Mesendoderm (in vitro differentiated cells): Measurements from ENCODE around the gene OSBPL1A.
A peak's percentile ranks its signal among the peaks of the same experiment; 100 is the strongest.

ENCODE experiments used
- DNase-seq: peaks from one replicate; pipeline ENCODE4 v3.0.0; 2013
- H2AK5ac ChIP-seq: 2 replicates; pipeline ENCODE4 v1.6.1; 2013; ENCODE audit warnings: low read length, inconsistent platforms
- H2BK120ac ChIP-seq: 2 replicates; pipeline ENCODE4 v1.6.1; 2013; ENCODE audit warnings: low read depth, mild to moderate bottlenecking, low read length, moderate library complexity, mixed read lengths
- H2BK15ac ChIP-seq: replicated peaks from 2 replicates; pipeline ENCODE4 v1.6.1; 2013; ENCODE audit warnings: low read depth, mild to moderate bottlenecking, moderate library complexity
- H2BK5ac ChIP-seq: 2 replicates; pipeline ENCODE4 v1.6.1; 2013; ENCODE audit warnings: low read length, inconsistent platforms
- H3K18ac ChIP-seq: 2 replicates; pipeline ENCODE4 v1.6.1; 2013; ENCODE audit warnings: mild to moderate bottlenecking, low read length, mixed read lengths
- H3K23ac ChIP-seq: one replicate; pipeline ENCODE4 v1.6.1; 2013; ENCODE audit warnings: low read length
- H3K27ac ChIP-seq: 2 replicates; pipeline ENCODE4 v1.5.1; 2013; ENCODE audit warnings: low read depth, mild to moderate bottlenecking, inconsistent platforms, low read length, moderate library complexity
- H3K27me3 ChIP-seq: 2 replicates; pipeline ENCODE4 v1.6.1; 2013; ENCODE audit warnings: low read length, control low read depth, mild to moderate bottlenecking, inconsistent platforms; ENCODE audit not compliant: insufficient read depth, poor library complexity
- H3K36me3 ChIP-seq: 2 replicates; pipeline ENCODE4 v1.6.1; 2013; ENCODE audit warnings: low read length, inconsistent platforms; ENCODE audit not compliant: control insufficient read depth, insufficient read depth
- H3K4ac ChIP-seq: one replicate; pipeline ENCODE4 v1.6.1; 2013; ENCODE audit warnings: low read depth, mild to moderate bottlenecking, low read length, moderate library complexity
- H3K4me1 ChIP-seq: 2 replicates; pipeline ENCODE4 v1.6.1; 2013; ENCODE audit warnings: low read depth, low read length, inconsistent platforms; ENCODE audit not compliant: control insufficient read depth
- H3K4me2 ChIP-seq: 2 replicates; pipeline ENCODE4 v1.6.1; 2013; ENCODE audit warnings: low read length
- H3K4me3 ChIP-seq: 2 replicates; pipeline ENCODE4 v1.5.1; 2013; ENCODE audit warnings: mild to moderate bottlenecking, low read length
- H3K56ac ChIP-seq: one replicate; pipeline ENCODE4 v1.6.1; 2013; ENCODE audit warnings: low read length
- H3K79me1 ChIP-seq: 2 replicates; pipeline ENCODE4 v1.6.1; 2013; ENCODE audit warnings: low read length, inconsistent platforms
- H3K79me2 ChIP-seq: 2 replicates; pipeline ENCODE4 v1.6.1; 2013; ENCODE audit warnings: mild to moderate bottlenecking, low read length; ENCODE audit not compliant: control insufficient read depth, insufficient read depth
- H3K9ac ChIP-seq: 2 replicates; pipeline ENCODE4 v1.6.1; 2013; ENCODE audit warnings: low read length, inconsistent platforms
- H4K5ac ChIP-seq: one replicate; pipeline ENCODE4 v1.6.1; 2013; ENCODE audit warnings: low read length
- H4K8ac ChIP-seq: one replicate; pipeline ENCODE4 v1.6.1; 2013; ENCODE audit warnings: low read depth, mild to moderate bottlenecking, control low read depth, low read length, moderate library complexity
- WGBS: extraction: QIAGEN DNeasy Blood & Tissue Kit; methylation state at CpG from one replicate; pipeline ENCODE4 v1.1.7; 2013; ENCODE audit warnings: low lambda C conversion rate, missing lambda C conversion rate; ENCODE audit not compliant: insufficient coverage; ENCODE audit errors: extremely low coverage; 5-methylcytosine and 5-hydroxymethylcytosine counted together

The OSBPL1A gene

DNA sequence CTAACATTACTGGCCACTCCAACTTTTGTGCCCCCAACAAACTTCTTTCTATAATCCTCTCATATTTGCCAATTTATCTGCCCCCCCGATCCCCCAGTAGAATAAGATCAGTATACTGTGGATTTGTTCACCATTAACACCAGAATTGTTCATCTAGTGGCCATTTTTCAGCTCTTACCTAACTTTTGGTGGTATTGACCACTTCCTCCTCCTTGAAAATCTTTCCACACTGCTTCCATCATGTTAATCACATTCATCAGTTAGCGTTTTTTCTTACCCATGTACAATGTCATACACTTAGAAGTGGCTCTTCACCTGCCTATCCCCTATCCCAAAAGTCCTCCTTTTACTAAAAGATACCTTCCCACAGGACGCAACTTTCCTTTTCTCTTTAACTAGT lies 35.0 kb upstream of the OSBPL1A start:
- no peaks in the 10 kb centered on the region for H3K27me3 ChIP-seq
- H2AK5ac ChIP-seq = no peak overlapping the region
- no peak overlapping the region for H2BK5ac ChIP-seq
- H4K8ac ChIP-seq = no peak overlapping the region
- H3K4me1 ChIP-seq = no peaks in the 10 kb centered on the region
- H3K4me3 ChIP-seq = no peak overlapping the region
- no peak overlapping the region for H4K5ac ChIP-seq
- no peaks in the 10 kb centered on the region for H3K36me3 ChIP-seq
- no peak overlapping the region for H3K18ac ChIP-seq
- peaks cover 2% of the 10 kb centered on the region for H3K79me1 ChIP-seq
- no peak overlapping the region for H2BK15ac ChIP-seq
- no peak overlapping the region for H3K4ac ChIP-seq
- no peak overlapping the region for H3K56ac ChIP-seq
- no peak overlapping the region for H3K27ac ChIP-seq
- no peak overlapping the region for H2BK120ac ChIP-seq
- no peak for DNase-seq
- no CpG with 5 or more reads among the region's 3 CpGs for WGBS
- H3K23ac ChIP-seq = no peak overlapping the region
- no peaks in the 10 kb centered on the region for H3K79me2 ChIP-seq
- no peak overlapping the region for H3K4me2 ChIP-seq
- no peak overlapping the region for H3K9ac ChIP-seq

DNA sequence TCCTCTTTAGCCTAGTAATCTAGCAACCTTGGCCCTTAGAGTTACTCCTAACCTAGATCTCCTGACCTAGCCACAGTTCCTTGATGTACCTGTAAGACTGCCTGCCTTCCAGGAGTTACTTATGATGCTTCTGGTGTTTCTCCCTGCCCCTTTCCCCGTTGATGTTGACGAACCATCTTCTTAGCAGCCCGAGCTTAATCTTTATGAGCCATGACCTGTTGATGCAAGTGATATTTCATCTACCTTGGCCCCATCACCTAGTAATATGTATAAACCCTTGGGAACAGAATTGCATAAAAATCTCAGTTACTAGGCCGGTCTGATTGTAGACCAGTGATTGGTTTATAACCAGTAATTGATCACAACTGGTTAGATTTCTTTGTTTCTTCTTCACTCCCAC lies 31.6 kb upstream of the OSBPL1A start:
- Histone ChIP-seq H3K79me1 (peaks cover 2% of the 10 kb centered on the region), H3K79me2 (no peaks in the 10 kb centered on the region), H3K4ac (no peak overlapping the region), H3K9ac (no peak overlapping the region), H3K4me3 (no peak overlapping the region), H4K5ac (no peak overlapping the region), H2BK120ac (no peak overlapping the region), H3K18ac (no peak overlapping the region), H3K4me1 (no peaks in the 10 kb centered on the region), H2BK5ac (no peak overlapping the region), H3K23ac (no peak overlapping the region), H2BK15ac (no peak overlapping the region), H3K27ac (no peak overlapping the region), H4K8ac (no peak overlapping the region), H3K56ac (no peak overlapping the region), H3K4me2 (no peak overlapping the region), H3K27me3 (no peaks in the 10 kb centered on the region), H3K36me3 (no peaks in the 10 kb centered on the region), H2AK5ac (no peak overlapping the region)
- DNase-seq = no peak
- WGBS = no CpG with 5 or more reads among the region's 4 CpGs

DNA sequence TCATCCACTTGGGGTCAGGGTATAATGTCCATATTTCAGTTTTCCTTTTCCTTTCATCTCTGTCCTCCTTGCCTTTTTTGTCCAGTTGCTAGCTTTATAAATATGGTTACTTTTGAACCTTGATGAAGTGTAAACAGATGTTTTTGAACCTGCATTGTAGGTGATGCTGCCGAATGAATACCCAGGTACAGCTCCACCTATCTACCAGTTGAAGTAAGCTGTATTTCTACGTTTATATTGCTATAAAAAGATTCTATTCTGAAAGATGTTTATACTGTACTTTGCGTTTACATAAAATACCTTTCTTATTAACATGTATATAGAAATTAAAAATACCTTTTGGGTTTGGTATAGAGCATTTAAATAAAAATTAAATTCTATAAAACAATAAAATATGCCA lies 31.1 kb upstream of the OSBPL1A start:
- H2BK120ac ChIP-seq = no peak overlapping the region
- no peaks in the 10 kb centered on the region for H3K36me3 ChIP-seq
- no peak overlapping the region for H3K18ac ChIP-seq
- no peak overlapping the region for H3K23ac ChIP-seq
- no peaks in the 10 kb centered on the region for H3K4me1 ChIP-seq
- no CpG with 5 or more reads among the region's 3 CpGs for WGBS
- H3K79me2 ChIP-seq = no peaks in the 10 kb centered on the region
- H2BK15ac ChIP-seq = no peak overlapping the region
- H4K8ac ChIP-seq = no peak overlapping the region
- no peak overlapping the region for H3K56ac ChIP-seq
- no peak overlapping the region for H2BK5ac ChIP-seq
- no peak for DNase-seq
- H3K4ac ChIP-seq = no peak overlapping the region
- H3K79me1 ChIP-seq = peaks cover 2% of the 10 kb centered on the region
- no peak overlapping the region for H3K27ac ChIP-seq
- no peak overlapping the region for H3K9ac ChIP-seq
- H4K5ac ChIP-seq = no peak overlapping the region
- H2AK5ac ChIP-seq = no peak overlapping the region
- no peak overlapping the region for H3K4me2 ChIP-seq
- no peak overlapping the region for H3K4me3 ChIP-seq
- no peaks in the 10 kb centered on the region for H3K27me3 ChIP-seq

DNA sequence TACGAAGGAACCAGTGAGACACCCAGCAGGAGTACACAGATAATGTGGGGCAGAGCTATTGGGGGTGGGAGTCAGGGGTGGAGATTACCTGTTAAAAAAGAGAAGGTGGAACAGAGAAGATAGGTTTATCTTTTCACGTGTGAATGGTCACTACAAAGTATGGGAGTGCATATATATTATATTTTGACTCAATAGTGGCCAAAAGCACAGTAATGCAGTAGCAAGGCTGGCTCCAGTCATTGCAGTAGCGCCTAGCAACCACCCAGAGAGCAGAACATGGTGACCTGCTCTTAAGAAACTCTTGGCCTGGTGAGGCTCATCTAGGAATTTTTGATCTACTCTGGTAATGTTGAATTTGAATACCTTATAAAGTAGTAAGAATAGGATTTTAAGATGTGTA lies 29.9 kb upstream of the OSBPL1A start:
- peak overlapping the region; percentile 78 for H3K4me3 ChIP-seq
- peak overlapping the region; percentile 75 for H3K18ac ChIP-seq
- H3K4ac ChIP-seq = no peak overlapping the region
- H3K27me3 ChIP-seq = no peaks in the 10 kb centered on the region
- no peaks in the 10 kb centered on the region for H3K36me3 ChIP-seq
- no peak overlapping the region for H2BK5ac ChIP-seq
- H4K8ac ChIP-seq = peak overlapping the region; percentile 13
- H2BK15ac ChIP-seq = no peak overlapping the region
- peaks cover 2% of the 10 kb centered on the region for H3K79me1 ChIP-seq
- no peak overlapping the region for H3K23ac ChIP-seq
- H3K4me1 ChIP-seq = no peaks in the 10 kb centered on the region
- H3K27ac ChIP-seq = no peak overlapping the region
- no peaks in the 10 kb centered on the region for H3K79me2 ChIP-seq
- peak overlapping the region; percentile 96 for H3K9ac ChIP-seq
- H4K5ac ChIP-seq = no peak overlapping the region
- WGBS = no CpG with 5 or more reads among the region's 3 CpGs
- no peak overlapping the region for H2AK5ac ChIP-seq
- DNase-seq = peak; percentile 46
- no peak overlapping the region for H2BK120ac ChIP-seq
- H3K4me2 ChIP-seq = peak overlapping the region; percentile 76
- H3K56ac ChIP-seq = peak overlapping the region; percentile 97

DNA sequence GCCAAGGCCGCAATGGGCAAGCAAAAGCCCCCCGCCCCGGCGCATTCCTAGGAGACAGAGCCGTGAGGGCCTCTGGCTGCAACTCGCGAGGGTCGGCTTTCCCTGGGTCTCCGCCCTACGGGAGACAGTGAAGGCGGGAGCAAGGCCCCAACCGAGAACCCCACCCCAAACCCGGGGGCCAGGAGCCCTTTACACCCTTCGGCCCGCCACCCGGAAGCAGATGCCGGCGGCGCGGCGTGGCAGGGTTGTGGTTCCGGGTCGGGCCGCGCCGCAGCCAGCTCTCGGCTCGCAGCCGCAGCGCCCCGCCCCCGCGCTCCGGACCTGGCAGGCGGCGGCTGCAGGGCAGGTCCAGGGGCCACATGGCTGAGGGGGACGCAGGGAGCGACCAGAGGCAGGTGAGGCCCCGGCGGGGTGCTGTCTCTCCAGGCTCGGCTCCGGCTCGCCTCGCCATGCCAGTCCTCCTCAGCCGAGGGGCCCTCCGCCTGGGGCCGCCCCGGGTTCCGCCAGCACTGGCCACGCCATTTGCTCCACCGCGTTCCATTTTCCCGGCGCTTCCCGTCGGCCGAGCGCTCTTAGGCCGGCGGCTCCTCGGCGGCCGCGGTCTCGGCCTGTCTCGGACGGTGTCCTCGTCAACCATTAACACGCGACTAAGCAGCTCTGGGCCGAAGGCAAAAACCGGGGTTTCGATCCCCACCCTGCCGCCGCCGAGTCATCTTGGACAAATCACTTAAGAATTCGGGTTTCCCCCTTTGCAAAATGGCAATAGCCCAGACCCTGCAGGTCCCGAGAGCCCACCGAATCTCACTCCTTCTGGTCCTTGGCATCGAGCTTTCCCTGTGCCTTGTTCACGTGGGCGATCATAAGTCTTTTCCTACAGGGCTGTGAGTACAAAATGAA lies 29.0 kb upstream of the OSBPL1A start, which contains the start of gene IMPACT:
IMPACT (plus strand) TSS at position 273 of the 897 bp plus-strand sequence; CDS start at position 360, 87 bp downstream.
- no CpG with 5 or more reads among the region's 82 CpGs for WGBS
- peak within 1 kb of the TSS; percentile 72 for H3K23ac ChIP-seq
- peak within 1 kb of the TSS; percentile 85 for H4K5ac ChIP-seq

More for the DNA sequence above, 29.0 kb upstream of the OSBPL1A start, which contains the start of gene IMPACT:
- Histone ChIP-seq H3K36me3 (no peaks in the 10 kb centered on the region), H3K79me2 (no peaks in the 10 kb centered on the region), H3K56ac (peak within 1 kb of the TSS; percentile 97), H2BK120ac (no peak within 1 kb of the TSS), H2BK5ac (peak within 1 kb of the TSS; percentile 72), H3K4me1 (no peaks in the 10 kb centered on the region), H3K4me3 (peak within 1 kb of the TSS; percentile 78), H2BK15ac (no peak within 1 kb of the TSS), H3K27ac (peak within 1 kb of the TSS; percentile 96), H3K4me2 (peak within 1 kb of the TSS; percentile 76), H3K18ac (peak within 1 kb of the TSS; percentile 75), H3K9ac (peak within 1 kb of the TSS; percentile 96), H3K4ac (peak within 1 kb of the TSS; percentile 61), H2AK5ac (no peak within 1 kb of the TSS), H3K27me3 (no peaks in the 10 kb centered on the region), H4K8ac (peak within 1 kb of the TSS; percentile 100), H3K79me1 (peaks cover 2% of the 10 kb centered on the region)
- DNase-seq = peak; percentile 96
